Stimulated activated CD8-positive, alpha-beta memory T cell treated with anti-CD3 and anti-CD28 coated beads, Interleukin-15, amount 100 ng/mL, for 48 hours (primary cell): Measurements from ENCODE around the gene SLC5A6.

Experiments used
- DNase-seq, 2 donors: peaks; one replicate each; pipeline ENCODE4 v3.0.0-alpha.2; 2020; ENCODE audit warnings: low read depth in 2 of 2

The SLC5A6 gene

GRCh38 chr2:27211943-27212625 lies at the start of gene SLC5A6, which contains the start of gene ATRAID:
Gene SLC5A6, minus strand, starts transcription at chr2:27212268. Its CDS starts 4,618 bp downstream, at chr2:27207650.
Gene ATRAID, plus strand, starts transcription at chr2:27212041. Its CDS starts 328 bp downstream, at chr2:27212369.
- DNase-seq = peak; percentile 83 to 86

- no peak for DNase-seq
Measured at GRCh38 chr2:27261241-27261925, 49.3 kb upstream of the SLC5A6 start.

- DNase-seq = no peak
Measured at GRCh38 chr2:27258051-27258450, 46.0 kb upstream of the SLC5A6 start.

- DNase-seq = no peak
Measured at GRCh38 chr2:27256855-27257454, 44.9 kb upstream of the SLC5A6 start.

GRCh38 chr2:27255660-27256059 lies 43.6 kb upstream of the SLC5A6 start:
- DNase-seq = no peak

GRCh38 chr2:27255187-27255586 lies 43.1 kb upstream of the SLC5A6 start:
- DNase-seq = no peak

GRCh38 chr2:27251766-27252165 lies 39.7 kb upstream of the SLC5A6 start:
- DNase-seq = no peak

- DNase-seq = no peak
Measured at GRCh38 chr2:27250652-27251379, 38.7 kb upstream of the SLC5A6 start.

- DNase-seq = peak; percentile 34 to 49
Measured at GRCh38 chr2:27249891-27250651, 38.0 kb upstream of the SLC5A6 start.

- no peak for DNase-seq
Measured at GRCh38 chr2:27249159-27249890, 37.3 kb upstream of the SLC5A6 start.

GRCh38 chr2:27247893-27248292 lies 35.8 kb upstream of the SLC5A6 start:
- DNase-seq = no peak

- DNase-seq = no peak
Measured at GRCh38 chr2:27245626-27246025, 33.6 kb upstream of the SLC5A6 start.

GRCh38 chr2:27245116-27245515 lies 33.0 kb upstream of the SLC5A6 start:
- DNase-seq = no peak

- DNase-seq = no peak
Measured at GRCh38 chr2:27243391-27244130, 31.5 kb upstream of the SLC5A6 start.

- DNase-seq = no peak
Measured at GRCh38 chr2:27242614-27242951, 30.5 kb upstream of the SLC5A6 start.

GRCh38 chr2:27241761-27242613 lies 29.9 kb upstream of the SLC5A6 start:
- no peak for DNase-seq

- DNase-seq = no peak
Measured at GRCh38 chr2:27240406-27240805, 28.3 kb upstream of the SLC5A6 start.

GRCh38 chr2:27238976-27239375 lies 26.9 kb upstream of the SLC5A6 start:
- DNase-seq = no peak

- DNase-seq = no peak
Measured at GRCh38 chr2:27237341-27237945, 25.4 kb upstream of the SLC5A6 start.
